A673 (cell line): Measurements from ENCODE around the gene ZNF573.

ENCODE experiments used
- CTCF ChIP-seq: fragments of 300-800, 200-600 bp; sonication (generic); conservative IDR thresholded peaks from 2 replicates; pipeline ENCODE4 v1.5.1; 2017; ENCODE audit warnings: low read depth, mild to moderate bottlenecking, antibody characterized with exemption, low read length, moderate library complexity, mixed read lengths
- EZH2 ChIP-seq: fragments of 200-600 bp; sonication (generic); IDR thresholded peaks from 2 replicates; pipeline ENCODE4 v1.6.1; 2017; ENCODE audit warnings: borderline replicate concordance, low read depth, mild to moderate bottlenecking, mixed read lengths, antibody characterized with exemption, low read length; ENCODE audit not compliant: poor library complexity, severe bottlenecking

- TF ChIP-seq CTCF (no peak), EZH2 (no peak)
Observed at GRCh38 chr19:37803249-37803840, 24.0 kb upstream of the ZNF573 start.
